Astrocyte (in vitro differentiated cells and primary cell): Measurements from ENCODE around the gene OR11H7. TPM values are rescaled to one million over a fixed set of nuclear protein-coding genes. Genes with fewer than 3 reads are reported as not detected.
"Not testable (repeated sequence)": the region's sequence is repeated elsewhere in the genome, so short reads cannot be mapped to it uniquely, and the experiment has no call there.

Experiments
- DNase-seq: peaks from one replicate; pipeline ENCODE4 v3.0.0-alpha.2; 2010; ENCODE audit warnings: low read depth
- FAIRE-seq: peaks from 2 replicates; lab custom pipeline; 2011; peaks lifted over from hg19 to GRCh38; lab: Jason Lieb, UNC
- H2AFZ ChIP-seq: 2 replicates; pipeline ENCODE4 v1.6.0; 2012; ENCODE audit warnings: low read depth, low read length, inconsistent platforms
- H3K27ac ChIP-seq: 2 replicates; pipeline ENCODE4 v1.5.1; 2011; ENCODE audit warnings: low read depth, low read length, inconsistent platforms
- H3K27me3 ChIP-seq: 2 replicates; pipeline ENCODE4 v1.6.0; 2011; ENCODE audit warnings: low read length, inconsistent platforms; ENCODE audit not compliant: insufficient read depth
- H3K36me3 ChIP-seq: 2 replicates; pipeline ENCODE4 v1.5.1; 2011; ENCODE audit warnings: low read length, inconsistent platforms; ENCODE audit not compliant: insufficient read depth
- H3K4me1 ChIP-seq: 2 replicates; pipeline ENCODE4 v1.5.1; 2011; ENCODE audit warnings: low read length, inconsistent platforms; ENCODE audit not compliant: insufficient read depth
- H3K4me2 ChIP-seq: 2 replicates; pipeline ENCODE4 v1.6.0; 2012; ENCODE audit warnings: low read length, inconsistent platforms
- H3K4me3 ChIP-seq: 2 replicates; pipeline ENCODE4 v1.5.1; 2011; ENCODE audit warnings: low read depth, mild to moderate bottlenecking, low read length, inconsistent platforms; ENCODE audit not compliant: insufficient read depth
- H3K79me2 ChIP-seq: 2 replicates; pipeline ENCODE4 v1.6.0; 2012; ENCODE audit warnings: mild to moderate bottlenecking, low read length, inconsistent platforms; ENCODE audit not compliant: insufficient read depth
- H3K9ac ChIP-seq: 2 replicates; pipeline ENCODE4 v1.6.0; 2012; ENCODE audit warnings: mild to moderate bottlenecking, low read length, inconsistent platforms
- H3K9me3 ChIP-seq: 2 replicates; pipeline ENCODE4 v1.5.1; 2012; ENCODE audit warnings: low read depth, mild to moderate bottlenecking, low read length, inconsistent platforms; ENCODE audit not compliant: insufficient read depth
- H4K20me1 ChIP-seq: 2 replicates; pipeline ENCODE4 v1.6.0; 2012; ENCODE audit warnings: low read length, inconsistent platforms; ENCODE audit not compliant: insufficient read depth
- H3K27ac Mint-ChIP-seq: one replicate; pipeline ENCODE4 v1.8.0; 2021; ENCODE audit warnings: mild to moderate bottlenecking, mixed read lengths; ENCODE audit not compliant: unreplicated experiment
- H3K27me3 Mint-ChIP-seq: one replicate; pipeline ENCODE4 v1.8.0; 2021; ENCODE audit warnings: low read depth, mixed read lengths; ENCODE audit not compliant: unreplicated experiment
- H3K36me3 Mint-ChIP-seq: one replicate; pipeline ENCODE4 v1.8.0; 2021; ENCODE audit warnings: low read depth, mixed read lengths; ENCODE audit not compliant: unreplicated experiment
- H3K4me1 Mint-ChIP-seq: one replicate; pipeline ENCODE4 v1.8.0; 2021; ENCODE audit warnings: low read depth, mixed read lengths; ENCODE audit not compliant: unreplicated experiment
- H3K4me3 Mint-ChIP-seq: one replicate; pipeline ENCODE4 v1.8.0; 2021; ENCODE audit warnings: mild to moderate bottlenecking, moderate library complexity, mixed read lengths; ENCODE audit not compliant: unreplicated experiment
- H3K9me3 Mint-ChIP-seq: one replicate; pipeline ENCODE4 v1.8.0; 2021; ENCODE audit warnings: mild to moderate bottlenecking, mixed read lengths; ENCODE audit not compliant: unreplicated experiment
- EZH2 ChIP-seq: IDR thresholded peaks from 2 replicates; pipeline ENCODE4 v1.6.1; 2012; ENCODE audit warnings: mild to moderate bottlenecking, low read length, inconsistent platforms; ENCODE audit not compliant: insufficient read depth
- total RNA-seq: library from RNA; stranded (reverse); gene quantifications from 2 replicates; pipeline ENCODE4 v1.2.1, GENCODE V29; 2021
- TF ChIP-seq, protein P1 (sequence below): IDR thresholded peaks from 2 replicates; pipeline ENCODE4 v1.5.1; 2011; ENCODE audit warnings: low read depth, mild to moderate bottlenecking, inconsistent platforms, low read length, moderate library complexity; ENCODE audit not compliant: insufficient read depth

The OR11H7 gene
- total RNA-seq, 1 donor from 2014 or later: not detected

GRCh38 chr14:20204721-20205120 is 24.1 kb upstream of the OR11H7 start:
- H3K9ac ChIP-seq: no peak overlapping the region
- H3K36me3 ChIP-seq: no peaks in the 10 kb centered on the region
- H4K20me1 ChIP-seq: no peaks in the 10 kb centered on the region
- no peaks in the 10 kb centered on the region for H3K36me3 Mint-ChIP-seq
- H3K27me3 ChIP-seq: no peaks in the 10 kb centered on the region
- H3K79me2 ChIP-seq: no peaks in the 10 kb centered on the region
- no peaks in the 10 kb centered on the region for H3K9me3 ChIP-seq
- H3K27ac ChIP-seq: no peak overlapping the region
- H3K4me2 ChIP-seq: no peak overlapping the region
- DNase-seq (no peak), FAIRE-seq (no peak)
- H3K4me1 ChIP-seq: no peaks in the 10 kb centered on the region
- H3K4me3 Mint-ChIP-seq: no peak overlapping the region
- H3K27me3 Mint-ChIP-seq: no peaks in the 10 kb centered on the region
- no peak overlapping the region for H3K4me3 ChIP-seq
- no peak overlapping the region for H2AFZ ChIP-seq
- TF ChIP-seq EZH2: no peak
- TF ChIP-seq, protein P1, sequence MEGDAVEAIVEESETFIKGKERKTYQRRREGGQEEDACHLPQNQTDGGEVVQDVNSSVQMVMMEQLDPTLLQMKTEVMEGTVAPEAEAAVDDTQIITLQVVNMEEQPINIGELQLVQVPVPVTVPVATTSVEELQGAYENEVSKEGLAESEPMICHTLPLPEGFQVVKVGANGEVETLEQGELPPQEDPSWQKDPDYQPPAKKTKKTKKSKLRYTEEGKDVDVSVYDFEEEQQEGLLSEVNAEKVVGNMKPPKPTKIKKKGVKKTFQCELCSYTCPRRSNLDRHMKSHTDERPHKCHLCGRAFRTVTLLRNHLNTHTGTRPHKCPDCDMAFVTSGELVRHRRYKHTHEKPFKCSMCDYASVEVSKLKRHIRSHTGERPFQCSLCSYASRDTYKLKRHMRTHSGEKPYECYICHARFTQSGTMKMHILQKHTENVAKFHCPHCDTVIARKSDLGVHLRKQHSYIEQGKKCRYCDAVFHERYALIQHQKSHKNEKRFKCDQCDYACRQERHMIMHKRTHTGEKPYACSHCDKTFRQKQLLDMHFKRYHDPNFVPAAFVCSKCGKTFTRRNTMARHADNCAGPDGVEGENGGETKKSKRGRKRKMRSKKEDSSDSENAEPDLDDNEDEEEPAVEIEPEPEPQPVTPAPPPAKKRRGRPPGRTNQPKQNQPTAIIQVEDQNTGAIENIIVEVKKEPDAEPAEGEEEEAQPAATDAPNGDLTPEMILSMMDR: no peak
- H3K4me1 Mint-ChIP-seq: no peaks in the 10 kb centered on the region
- H3K9me3 Mint-ChIP-seq: peaks cover 4% of the 10 kb centered on the region
- no peak overlapping the region for H3K27ac Mint-ChIP-seq

- H3K4me1 Mint-ChIP-seq: no peaks in the 10 kb centered on the region
- no peaks in the 10 kb centered on the region for H4K20me1 ChIP-seq
- no peaks in the 10 kb centered on the region for H3K27me3 ChIP-seq
- H3K79me2 ChIP-seq: no peaks in the 10 kb centered on the region
- FAIRE-seq (no peak), DNase-seq (no peak)
- no peak overlapping the region for H2AFZ ChIP-seq
- no peaks in the 10 kb centered on the region for H3K36me3 ChIP-seq
- H3K4me3 ChIP-seq: no peak overlapping the region
- H3K4me2 ChIP-seq: no peak overlapping the region
- H3K4me1 ChIP-seq: no peaks in the 10 kb centered on the region
- no peak for TF ChIP-seq EZH2
- TF ChIP-seq, protein P1: no peak
- H3K27me3 Mint-ChIP-seq: no peaks in the 10 kb centered on the region
- H3K9me3 Mint-ChIP-seq: peaks cover 3% of the 10 kb centered on the region
- H3K9ac ChIP-seq: no peak overlapping the region
- no peaks in the 10 kb centered on the region for H3K9me3 ChIP-seq
- H3K4me3 Mint-ChIP-seq: no peak overlapping the region
- no peaks in the 10 kb centered on the region for H3K36me3 Mint-ChIP-seq
- H3K27ac ChIP-seq: no peak overlapping the region
- H3K27ac Mint-ChIP-seq: no peak overlapping the region
These were observed 19.2 kb upstream of the OR11H7 start for GRCh38 chr14:20209595-20209994.

- H3K79me2 ChIP-seq, FAIRE-seq, H3K4me1 ChIP-seq, H3K27ac Mint-ChIP-seq, H3K9ac ChIP-seq, H3K4me2 ChIP-seq, H3K27ac ChIP-seq, H3K27me3 ChIP-seq, H3K27me3 Mint-ChIP-seq, H3K4me3 Mint-ChIP-seq, H4K20me1 ChIP-seq, H3K4me3 ChIP-seq, H3K4me1 Mint-ChIP-seq, H3K9me3 ChIP-seq, H3K36me3 ChIP-seq, DNase-seq, H3K36me3 Mint-ChIP-seq, H3K9me3 Mint-ChIP-seq, H2AFZ ChIP-seq: not testable (repeated sequence)
These were observed 16.4 kb upstream of the OR11H7 start for GRCh38 chr14:20212406-20212805.
